Inflammatory macrophage treated with lipopolysaccharide for 1 hour (primary cell): ENCODE results near the gene SLIT3.
A peak's percentile ranks its signal among the peaks of the same experiment; 100 is the strongest.

Source experiments
- DNase-seq, 2 donors: peaks; one replicate each; pipeline ENCODE4 v3.0.0-alpha.2; 2020 to 2022

Gene SLIT3

GRCh38 chr5:168984135-168984675 lies 316.7 kb downstream of the SLIT3 start:
- DNase-seq, result no peak

- no peak for DNase-seq
Measured at GRCh38 chr5:168979135-168979534, 321.8 kb downstream of the SLIT3 start.

GRCh38 chr5:168978500-168978899 lies 322.4 kb downstream of the SLIT3 start:
- no peak for DNase-seq

- no peak for DNase-seq
Measured at GRCh38 chr5:168978015-168978414, 322.9 kb downstream of the SLIT3 start.

GRCh38 chr5:168976311-168976970 lies 324.5 kb downstream of the SLIT3 start:
- DNase-seq, result no peak

GRCh38 chr5:168975331-168975730 lies 325.6 kb downstream of the SLIT3 start:
- DNase-seq, result no peak

GRCh38 chr5:168974082-168974481 lies 326.9 kb downstream of the SLIT3 start:
- no peak for DNase-seq

- no peak for DNase-seq
Measured at GRCh38 chr5:168972731-168973130, 328.2 kb downstream of the SLIT3 start.

- DNase-seq, result no peak
Measured at GRCh38 chr5:168971100-168971499, 329.8 kb downstream of the SLIT3 start.

- no peak for DNase-seq
Measured at GRCh38 chr5:168969326-168969886, 331.5 kb downstream of the SLIT3 start.

- DNase-seq, result no peak
Measured at GRCh38 chr5:168967882-168968620, 332.9 kb downstream of the SLIT3 start.

- DNase-seq, result no peak
Measured at GRCh38 chr5:168965638-168966037, 335.3 kb downstream of the SLIT3 start.

- no peak for DNase-seq
Measured at GRCh38 chr5:168964182-168964581, 336.8 kb downstream of the SLIT3 start.

GRCh38 chr5:168962306-168962705 lies 338.6 kb downstream of the SLIT3 start:
- DNase-seq, result no peak

GRCh38 chr5:168961681-168962080 lies 339.3 kb downstream of the SLIT3 start:
- no peak for DNase-seq

- DNase-seq, result no peak
Measured at GRCh38 chr5:168960497-168960896, 340.4 kb downstream of the SLIT3 start.

- no peak for DNase-seq
Measured at GRCh38 chr5:168953351-168953750, 347.6 kb downstream of the SLIT3 start.

- DNase-seq, result no peak
Measured at GRCh38 chr5:168952196-168952595, 348.7 kb downstream of the SLIT3 start.

GRCh38 chr5:168951769-168952168 lies 349.2 kb downstream of the SLIT3 start:
- DNase-seq, result no peak

- no peak for DNase-seq
Measured at GRCh38 chr5:168951356-168951755, 349.6 kb downstream of the SLIT3 start.

- DNase-seq, result no peak
Measured at GRCh38 chr5:168950241-168950951, 350.5 kb downstream of the SLIT3 start.

GRCh38 chr5:168948746-168949145 lies 352.2 kb downstream of the SLIT3 start:
- no peak for DNase-seq

GRCh38 chr5:168947212-168947868 lies 353.6 kb downstream of the SLIT3 start:
- DNase-seq, result peak; percentile 3 to 32
